ENCODE measurements around the gene CCDC160. TPM values are rescaled to one million over a fixed set of nuclear protein-coding genes. Genes with fewer than 3 reads are reported as not detected.
"Not testable (repeated sequence)": the region's sequence is repeated elsewhere in the genome, so short reads cannot be mapped to it uniquely, and the experiment has no call there.

CCDC160 gene
- total and polyA plus RNA-seq, 9 donors = 0.13 to 0.45 (median 0.27) TPM

DNA sequence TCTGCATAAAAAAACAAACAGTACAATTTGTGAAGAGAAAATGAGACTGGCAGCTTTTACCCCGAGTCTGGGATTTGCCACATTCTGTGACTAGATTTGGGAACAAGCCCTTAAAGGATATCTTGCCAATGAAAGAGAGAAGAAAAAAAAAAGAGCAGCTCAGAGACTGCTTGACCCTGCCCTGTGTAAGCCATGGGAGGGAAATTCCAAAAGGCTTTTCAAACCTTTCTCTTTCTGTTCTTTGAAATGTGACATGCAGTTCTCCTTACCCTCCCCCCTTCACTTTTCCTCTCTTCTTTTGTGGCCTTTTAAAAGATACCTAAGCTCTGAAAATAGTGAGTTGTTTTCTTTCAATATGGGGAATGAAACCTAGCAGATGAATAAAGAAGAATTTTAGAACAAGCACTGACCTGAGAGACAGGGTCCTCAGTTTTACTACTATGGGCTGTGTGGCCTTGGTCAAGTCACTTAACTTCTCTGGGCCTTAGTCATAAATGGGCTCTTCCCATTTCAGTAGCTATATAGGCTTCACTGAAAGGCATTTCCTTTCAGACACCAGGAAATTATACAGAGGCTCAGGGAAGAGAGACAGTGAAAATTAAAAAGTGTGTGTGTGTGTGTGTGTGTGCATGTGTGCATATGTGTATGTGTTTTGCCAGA lies 5.1 kb downstream of the CCDC160 start:
- Histone ChIP-seq H3K27ac (ENCODE audit: low read length) (no peak overlapping the region), H3K4me3 (ENCODE audit: low read length) (no peak overlapping the region), H3K9me3 (replicated peaks; ENCODE audit: control insufficient read depth, low read depth, low read length) (no peaks in the 10 kb centered on the region), H3K27me3 (ENCODE audit: control insufficient read depth, insufficient read depth, low read length) (peaks cover 9% of the 10 kb centered on the region), H3K36me3 (ENCODE audit: control insufficient read depth, insufficient read depth, low read length) (no peaks in the 10 kb centered on the region), H3K4me1 (ENCODE audit: control insufficient read depth, insufficient read depth, low read length) (peaks cover 3% of the 10 kb centered on the region)
- no peak for DNase-seq
- WGBS (ENCODE audit: insufficient coverage) = 40% methylated on average over 1 of the region's 1 CpG

DNA sequence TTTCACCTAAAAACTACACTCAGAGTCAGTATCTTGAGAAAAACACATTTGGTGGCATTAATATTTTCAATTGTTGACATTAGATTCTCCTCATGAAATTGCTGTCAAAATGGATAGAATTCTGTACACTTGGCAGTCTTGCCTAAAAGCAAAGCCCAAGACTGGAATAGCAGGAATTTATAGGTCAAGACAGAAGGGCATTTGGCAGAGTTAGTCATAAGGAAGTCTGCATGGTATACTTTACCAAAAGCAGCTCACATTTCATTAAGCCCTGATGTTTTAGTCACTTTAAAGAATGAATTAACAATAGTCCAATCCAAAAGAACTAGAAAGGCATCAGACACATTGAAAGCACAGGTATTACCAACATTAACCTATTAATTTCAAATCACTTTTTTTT lies 7.1 kb downstream of the CCDC160 start:
- no peaks in the 10 kb centered on the region for H3K4me1 ChIP-seq (ENCODE audit: control insufficient read depth, insufficient read depth, low read length)
- H3K4me3 ChIP-seq (ENCODE audit: low read length) = no peak overlapping the region
- DNase-seq = no peak
- no peaks in the 10 kb centered on the region for H3K9me3 ChIP-seq (replicated peaks; ENCODE audit: control insufficient read depth, low read depth, low read length)
- H3K36me3 ChIP-seq (ENCODE audit: control insufficient read depth, insufficient read depth, low read length) = no peaks in the 10 kb centered on the region
- no peak overlapping the region for H3K27ac ChIP-seq (ENCODE audit: low read length)
- peaks cover 11% of the 10 kb centered on the region for H3K27me3 ChIP-seq (ENCODE audit: control insufficient read depth, insufficient read depth, low read length)

DNA sequence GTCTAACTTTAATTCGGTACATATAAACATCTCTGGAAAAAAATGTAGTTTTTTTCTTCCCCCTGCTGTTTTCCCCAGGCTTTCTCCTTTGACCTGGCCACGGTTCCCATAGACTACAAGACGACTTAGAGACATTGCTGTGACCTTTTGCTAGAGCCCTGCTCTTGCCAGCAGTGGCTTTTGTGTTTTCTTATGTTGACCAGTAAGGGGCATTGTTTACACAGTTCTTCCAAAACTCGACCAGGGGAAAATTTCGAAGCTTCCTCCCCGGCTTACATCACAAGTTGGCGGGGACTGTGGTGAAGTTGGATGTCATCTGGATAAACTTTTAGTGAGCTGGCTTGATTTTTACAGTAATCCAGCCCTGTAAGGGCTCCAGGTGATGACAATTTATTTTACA lies 9.3 kb downstream of the CCDC160 start:
- no peak overlapping the region for H3K27ac ChIP-seq (ENCODE audit: low read length)
- peaks cover 16% of the 10 kb centered on the region for H3K27me3 ChIP-seq (ENCODE audit: control insufficient read depth, insufficient read depth, low read length)
- no peaks in the 10 kb centered on the region for H3K9me3 ChIP-seq (replicated peaks; ENCODE audit: control insufficient read depth, low read depth, low read length)
- H3K36me3 ChIP-seq (ENCODE audit: control insufficient read depth, insufficient read depth, low read length) = no peaks in the 10 kb centered on the region
- H3K4me3 ChIP-seq (ENCODE audit: low read length) = no peak overlapping the region
- peak; percentile 42 for DNase-seq
- WGBS (ENCODE audit: insufficient coverage) = no CpG with 5 or more reads among the region's 7 CpGs
- no peaks in the 10 kb centered on the region for H3K4me1 ChIP-seq (ENCODE audit: control insufficient read depth, insufficient read depth, low read length)

DNA sequence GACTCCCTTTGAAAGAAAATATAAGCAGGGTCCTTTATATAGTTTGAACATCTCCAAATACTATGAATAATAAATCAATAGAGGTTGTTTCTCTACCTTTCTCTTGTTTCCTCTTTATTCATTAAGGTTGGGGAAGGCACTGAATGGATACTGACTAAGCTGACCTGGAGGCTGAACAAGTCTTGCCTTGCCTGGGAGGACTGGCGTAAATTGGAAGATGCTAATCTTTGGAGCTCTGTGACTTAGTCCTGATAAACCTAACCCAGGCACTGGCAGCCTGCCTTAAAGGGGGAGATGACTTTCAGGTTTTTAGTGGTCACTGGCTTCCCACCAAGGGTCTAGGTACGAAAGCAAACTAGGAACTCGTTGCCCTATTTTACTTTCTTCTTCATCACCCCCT lies 10.5 kb downstream of the CCDC160 start:
- DNase-seq = no peak
- Histone ChIP-seq H3K27me3 (ENCODE audit: control insufficient read depth, insufficient read depth, low read length) (peaks cover 14% of the 10 kb centered on the region), H3K36me3 (ENCODE audit: control insufficient read depth, insufficient read depth, low read length) (no peaks in the 10 kb centered on the region), H3K27ac (ENCODE audit: low read length) (no peak overlapping the region), H3K4me1 (ENCODE audit: control insufficient read depth, insufficient read depth, low read length) (no peaks in the 10 kb centered on the region), H3K4me3 (ENCODE audit: low read length) (no peak overlapping the region), H3K9me3 (replicated peaks; ENCODE audit: control insufficient read depth, low read depth, low read length) (no peaks in the 10 kb centered on the region)
- whole genome bisulfite sequencing (ENCODE audit: insufficient coverage) = 83% methylated on average over 1 of the region's 3 CpGs

DNA sequence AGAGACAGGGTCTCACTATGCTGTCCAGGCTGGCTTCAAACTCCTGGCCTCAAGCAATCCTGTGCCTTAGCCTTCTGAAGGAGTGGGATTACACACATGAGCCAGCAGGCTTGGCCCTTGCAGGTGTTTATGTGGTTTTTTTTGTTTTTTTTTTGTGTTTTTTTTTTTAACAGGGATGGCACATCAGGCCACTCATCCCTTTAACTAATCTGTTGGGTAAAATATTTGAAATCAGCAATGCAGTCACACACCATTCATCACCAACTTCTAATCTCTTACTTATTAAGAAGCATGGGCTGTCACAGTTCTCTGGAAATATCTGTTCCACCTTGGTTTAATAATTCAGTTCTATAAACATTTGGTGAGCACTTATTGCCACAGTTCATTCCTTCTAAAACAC lies 12.3 kb downstream of the CCDC160 start:
- no peak overlapping the region for H3K27ac ChIP-seq (ENCODE audit: low read length)
- H3K27me3 ChIP-seq (ENCODE audit: control insufficient read depth, insufficient read depth, low read length) = peaks cover 14% of the 10 kb centered on the region
- no peak for DNase-seq
- H3K36me3 ChIP-seq (ENCODE audit: control insufficient read depth, insufficient read depth, low read length) = no peaks in the 10 kb centered on the region
- H3K4me3 ChIP-seq (ENCODE audit: low read length) = no peak overlapping the region
- no peaks in the 10 kb centered on the region for H3K9me3 ChIP-seq (replicated peaks; ENCODE audit: control insufficient read depth, low read depth, low read length)
- no peaks in the 10 kb centered on the region for H3K4me1 ChIP-seq (ENCODE audit: control insufficient read depth, insufficient read depth, low read length)

DNA sequence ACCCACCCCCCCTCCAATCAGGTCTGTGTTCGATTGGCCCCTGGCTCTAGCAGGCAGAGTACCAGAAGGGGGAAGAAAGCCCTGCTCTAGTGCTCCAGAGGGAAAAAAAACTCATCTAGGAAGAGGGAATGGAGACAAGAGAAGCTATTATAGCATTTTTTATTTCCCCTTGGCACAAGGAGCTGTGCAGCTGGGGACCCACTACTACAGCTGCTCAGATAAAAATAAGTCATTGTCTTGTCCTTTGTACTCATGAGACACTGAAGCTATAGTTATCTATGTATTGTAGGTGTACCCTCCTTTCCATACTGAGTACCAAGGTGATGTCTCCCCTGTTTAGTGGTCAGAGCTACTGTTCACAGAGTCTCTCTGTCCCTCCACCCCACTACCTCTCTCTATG lies 14.3 kb downstream of the CCDC160 start:
- H3K27ac ChIP-seq (ENCODE audit: low read length) = no peak overlapping the region
- no peak overlapping the region for H3K4me3 ChIP-seq (ENCODE audit: low read length)
- no peak for DNase-seq
- H3K27me3 ChIP-seq (ENCODE audit: control insufficient read depth, insufficient read depth, low read length) = peaks cover 13% of the 10 kb centered on the region
- no peaks in the 10 kb centered on the region for H3K9me3 ChIP-seq (replicated peaks; ENCODE audit: control insufficient read depth, low read depth, low read length)
- H3K4me1 ChIP-seq (ENCODE audit: control insufficient read depth, insufficient read depth, low read length) = no peaks in the 10 kb centered on the region
- no CpG with 5 or more reads among the region's 1 CpG for WGBS (ENCODE audit: insufficient coverage)
- H3K36me3 ChIP-seq (ENCODE audit: control insufficient read depth, insufficient read depth, low read length) = no peaks in the 10 kb centered on the region

DNA sequence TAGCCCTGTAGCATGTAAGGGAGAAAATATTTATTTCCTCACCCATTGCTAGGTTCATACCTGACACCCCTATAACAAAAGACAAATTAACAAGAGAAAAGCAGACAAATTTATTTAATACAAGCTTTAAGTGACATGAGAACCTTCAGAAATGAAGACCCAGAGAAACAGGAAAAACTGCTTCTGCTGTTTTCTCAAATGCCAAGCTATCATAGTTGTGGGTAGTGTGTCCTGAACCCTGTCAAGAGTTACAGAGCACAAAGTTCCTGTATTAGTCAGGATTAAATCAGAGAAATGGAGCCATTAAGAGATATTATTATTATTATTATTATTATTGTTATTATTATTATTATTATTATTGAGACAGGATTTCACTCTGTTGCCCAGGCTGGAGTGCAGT lies 17.5 kb downstream of the CCDC160 start:
- H3K36me3 ChIP-seq (ENCODE audit: control insufficient read depth, insufficient read depth, low read length) = no peaks in the 10 kb centered on the region
- no peaks in the 10 kb centered on the region for H3K4me1 ChIP-seq (ENCODE audit: control insufficient read depth, insufficient read depth, low read length)
- H3K27me3 ChIP-seq (ENCODE audit: control insufficient read depth, insufficient read depth, low read length) = peaks cover 4% of the 10 kb centered on the region
- no peak overlapping the region for H3K4me3 ChIP-seq (ENCODE audit: low read length)
- no peak overlapping the region for H3K27ac ChIP-seq (ENCODE audit: low read length)
- no peak for DNase-seq
- no peaks in the 10 kb centered on the region for H3K9me3 ChIP-seq (replicated peaks; ENCODE audit: control insufficient read depth, low read depth, low read length)

DNA sequence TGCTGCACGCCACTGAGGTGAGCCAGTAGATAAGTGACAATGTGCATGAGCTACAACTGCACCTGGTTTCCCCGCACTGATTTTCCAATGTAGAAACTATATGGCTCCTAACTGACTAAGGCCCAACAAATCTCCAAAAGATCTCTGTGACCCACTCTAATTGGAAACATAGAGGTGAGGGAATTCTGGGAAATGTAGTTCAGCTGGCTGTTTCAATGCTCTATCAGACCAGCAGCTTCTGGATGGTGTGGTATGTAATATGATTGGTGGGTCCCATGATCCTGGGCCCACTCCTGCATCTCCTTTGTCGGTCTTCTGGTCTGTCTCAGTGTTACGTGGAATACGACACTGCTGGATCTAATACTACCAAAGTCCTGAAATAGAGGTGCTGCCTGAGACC lies 18.6 kb downstream of the CCDC160 start:
- Histone ChIP-seq H3K36me3 (ENCODE audit: control insufficient read depth, insufficient read depth, low read length) (no peaks in the 10 kb centered on the region), H3K27me3 (ENCODE audit: control insufficient read depth, insufficient read depth, low read length) (peaks cover under 1% of the 10 kb centered on the region), H3K27ac (ENCODE audit: low read length) (no peak overlapping the region), H3K4me1 (ENCODE audit: control insufficient read depth, insufficient read depth, low read length) (no peaks in the 10 kb centered on the region), H3K4me3 (ENCODE audit: low read length) (no peak overlapping the region), H3K9me3 (replicated peaks; ENCODE audit: control insufficient read depth, low read depth, low read length) (no peaks in the 10 kb centered on the region)
- no peak for DNase-seq
- 83% methylated on average over 4 of the region's 5 CpGs for WGBS (ENCODE audit: insufficient coverage)

DNA sequence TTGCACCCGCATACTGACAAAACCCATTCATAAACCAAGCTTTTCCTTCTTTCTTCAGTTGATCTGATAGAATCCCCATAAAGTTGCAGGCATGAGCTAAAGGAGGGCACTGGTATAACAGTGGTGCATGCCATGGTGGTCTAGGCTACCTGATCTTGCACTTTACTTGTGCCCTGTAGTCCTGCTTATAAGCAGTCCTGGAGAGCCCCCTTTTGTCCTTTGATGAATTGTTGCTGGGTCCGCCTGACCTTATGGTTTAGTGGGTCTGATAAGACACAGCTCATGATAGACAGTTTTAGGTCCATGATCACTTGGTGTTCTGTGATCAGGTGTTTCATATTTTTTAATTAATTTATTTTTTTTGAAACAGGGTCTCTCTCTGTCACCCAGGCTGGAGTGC lies 19.7 kb downstream of the CCDC160 start:
- no CpG with 5 or more reads among the region's 2 CpGs for WGBS (ENCODE audit: insufficient coverage)
- Histone ChIP-seq H3K4me3 (ENCODE audit: low read length) (no peak overlapping the region), H3K4me1 (ENCODE audit: control insufficient read depth, insufficient read depth, low read length) (no peaks in the 10 kb centered on the region), H3K27ac (ENCODE audit: low read length) (no peak overlapping the region), H3K27me3 (ENCODE audit: control insufficient read depth, insufficient read depth, low read length) (peaks cover 3% of the 10 kb centered on the region), H3K36me3 (ENCODE audit: control insufficient read depth, insufficient read depth, low read length) (no peaks in the 10 kb centered on the region), H3K9me3 (replicated peaks; ENCODE audit: control insufficient read depth, low read depth, low read length) (no peaks in the 10 kb centered on the region)
- no peak for DNase-seq

DNA sequence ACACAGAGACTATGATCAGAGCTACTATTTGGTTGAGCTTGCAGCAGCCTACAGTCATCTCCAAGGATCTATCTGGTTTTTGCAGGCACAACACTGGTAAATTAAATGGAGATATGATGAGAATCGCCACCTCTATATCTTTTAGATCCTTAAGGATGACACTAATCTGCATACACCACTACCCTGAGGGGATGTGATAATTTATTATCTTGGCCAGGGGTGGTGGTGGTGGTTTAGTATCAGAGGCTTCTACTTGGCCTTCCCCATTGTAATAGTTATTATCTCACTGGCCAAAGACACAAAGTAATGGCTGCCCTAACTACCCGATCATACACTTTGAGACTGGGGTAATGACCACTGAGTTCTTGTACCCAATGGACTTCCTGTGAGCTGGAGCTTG lies 21.2 kb downstream of the CCDC160 start:
- H3K9me3 ChIP-seq (replicated peaks; ENCODE audit: control insufficient read depth, low read depth, low read length) = no peaks in the 10 kb centered on the region
- no peak overlapping the region for H3K27ac ChIP-seq (ENCODE audit: low read length)
- H3K27me3 ChIP-seq (ENCODE audit: control insufficient read depth, insufficient read depth, low read length) = peaks cover 3% of the 10 kb centered on the region
- H3K4me3 ChIP-seq (ENCODE audit: low read length) = no peak overlapping the region
- 33% methylated on average over 1 of the region's 2 CpGs for WGBS (ENCODE audit: insufficient coverage)
- H3K4me1 ChIP-seq (ENCODE audit: control insufficient read depth, insufficient read depth, low read length) = no peaks in the 10 kb centered on the region
- no peaks in the 10 kb centered on the region for H3K36me3 ChIP-seq (ENCODE audit: control insufficient read depth, insufficient read depth, low read length)
- no peak for DNase-seq

DNA sequence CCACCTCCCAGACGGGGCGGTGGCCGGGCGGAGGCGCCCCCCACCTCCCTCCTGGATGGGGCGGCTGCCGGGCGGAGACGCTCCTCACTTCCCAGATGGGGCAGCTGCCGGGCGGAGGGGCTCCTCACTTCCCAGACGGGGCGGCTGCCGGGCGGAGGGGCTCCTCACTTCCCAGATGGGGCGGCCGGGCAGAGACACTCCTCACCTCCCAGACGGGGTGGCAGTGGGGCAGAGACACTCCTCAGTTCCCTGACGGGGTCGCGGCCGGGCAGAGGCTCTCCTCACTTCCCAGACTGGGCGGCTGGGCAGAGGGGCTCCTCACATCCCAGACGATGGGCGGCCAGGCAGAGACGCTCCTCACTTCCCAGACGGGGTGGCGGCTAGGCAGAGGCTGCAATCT lies 49.0 kb downstream of the CCDC160 start:
- not testable (repeated sequence) for H3K36me3 ChIP-seq (ENCODE audit: control insufficient read depth, insufficient read depth, low read length); DNase-seq; H3K4me1 ChIP-seq (ENCODE audit: control insufficient read depth, insufficient read depth, low read length); H3K9me3 ChIP-seq (replicated peaks; ENCODE audit: control insufficient read depth, low read depth, low read length); H3K4me3 ChIP-seq (ENCODE audit: low read length); H3K27ac ChIP-seq (ENCODE audit: low read length); H3K27me3 ChIP-seq (ENCODE audit: control insufficient read depth, insufficient read depth, low read length)
- WGBS (ENCODE audit: insufficient coverage) = 96% methylated on average over 4 of the region's 28 CpGs
